ENCODE results near the gene RBM47. TPM values are rescaled to one million over a fixed set of nuclear protein-coding genes. Genes with fewer than 3 reads are reported as not detected.

Gene RBM47
- total RNA-seq, 1 donor from 2014 or later, result 105 TPM

DNA sequence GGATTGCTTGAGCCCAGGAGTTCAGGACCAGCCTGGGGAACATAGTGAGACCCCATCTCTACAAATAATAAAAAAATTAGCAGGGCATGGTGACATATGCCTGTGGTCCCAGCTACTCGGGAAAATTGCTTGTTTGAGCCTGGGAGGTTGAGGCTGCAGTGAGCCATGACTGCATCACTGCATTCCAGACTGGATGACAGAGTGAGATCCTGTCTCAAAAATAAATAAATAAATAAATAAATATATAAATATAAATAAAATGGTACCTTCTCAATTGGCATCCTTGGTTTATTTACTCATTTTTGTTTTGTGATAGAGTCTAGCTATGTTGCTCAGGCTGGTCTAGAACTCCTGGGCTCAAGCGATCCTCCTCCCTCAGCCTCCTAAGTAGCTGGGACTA, 150.3 kb downstream of the RBM47 start:
- intact Hi-C loops (cut with DNase I), result no loop called here
- Histone ChIP-seq H3K27me3 (no peaks in the 10 kb centered on the region), H3K36me3 (no peaks in the 10 kb centered on the region), H3K27ac (no peak overlapping the region), H3K4me1 (peaks cover 14% of the 10 kb centered on the region), H3K9me3 (no peaks in the 10 kb centered on the region), H3K4me3 (no peak overlapping the region)
- DNase-seq (no peak), ATAC-seq (no peak)
- TF ChIP-seq, protein P1, sequence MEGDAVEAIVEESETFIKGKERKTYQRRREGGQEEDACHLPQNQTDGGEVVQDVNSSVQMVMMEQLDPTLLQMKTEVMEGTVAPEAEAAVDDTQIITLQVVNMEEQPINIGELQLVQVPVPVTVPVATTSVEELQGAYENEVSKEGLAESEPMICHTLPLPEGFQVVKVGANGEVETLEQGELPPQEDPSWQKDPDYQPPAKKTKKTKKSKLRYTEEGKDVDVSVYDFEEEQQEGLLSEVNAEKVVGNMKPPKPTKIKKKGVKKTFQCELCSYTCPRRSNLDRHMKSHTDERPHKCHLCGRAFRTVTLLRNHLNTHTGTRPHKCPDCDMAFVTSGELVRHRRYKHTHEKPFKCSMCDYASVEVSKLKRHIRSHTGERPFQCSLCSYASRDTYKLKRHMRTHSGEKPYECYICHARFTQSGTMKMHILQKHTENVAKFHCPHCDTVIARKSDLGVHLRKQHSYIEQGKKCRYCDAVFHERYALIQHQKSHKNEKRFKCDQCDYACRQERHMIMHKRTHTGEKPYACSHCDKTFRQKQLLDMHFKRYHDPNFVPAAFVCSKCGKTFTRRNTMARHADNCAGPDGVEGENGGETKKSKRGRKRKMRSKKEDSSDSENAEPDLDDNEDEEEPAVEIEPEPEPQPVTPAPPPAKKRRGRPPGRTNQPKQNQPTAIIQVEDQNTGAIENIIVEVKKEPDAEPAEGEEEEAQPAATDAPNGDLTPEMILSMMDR (IDR thresholded peaks at IDR 0.05), result no peak

DNA sequence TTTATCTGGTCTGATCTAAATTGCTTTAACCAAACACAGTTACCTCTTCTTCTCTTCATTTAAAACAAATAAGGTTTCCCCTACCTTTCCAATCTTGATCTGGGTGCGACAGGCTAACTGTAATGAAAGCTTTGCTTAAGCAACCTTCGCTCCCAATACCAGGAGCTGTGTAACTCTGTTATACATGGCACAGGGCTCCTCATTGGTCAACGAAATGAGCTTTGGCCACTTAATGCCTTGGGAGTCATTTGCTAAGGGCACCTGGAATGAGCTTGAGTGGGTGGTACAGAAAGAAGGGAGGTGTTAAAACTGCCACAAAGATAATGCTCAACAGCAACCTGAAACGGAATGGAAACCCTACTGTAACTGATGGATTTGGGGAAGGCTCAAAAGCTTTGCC, 154.1 kb downstream of the RBM47 start:
- no peaks in the 10 kb centered on the region for H3K9me3 ChIP-seq
- no peaks in the 10 kb centered on the region for H3K36me3 ChIP-seq
- TF ChIP-seq, protein P1 (IDR thresholded peaks at IDR 0.05), result no peak
- H3K4me3 ChIP-seq, result no peak overlapping the region
- intact Hi-C loops (cut with DNase I), result no loop called here
- H3K27ac ChIP-seq, result no peak overlapping the region
- H3K27me3 ChIP-seq, result no peaks in the 10 kb centered on the region
- peaks cover 9% of the 10 kb centered on the region for H3K4me1 ChIP-seq
- DNase-seq (no peak), ATAC-seq (peak; percentile 40)

DNA sequence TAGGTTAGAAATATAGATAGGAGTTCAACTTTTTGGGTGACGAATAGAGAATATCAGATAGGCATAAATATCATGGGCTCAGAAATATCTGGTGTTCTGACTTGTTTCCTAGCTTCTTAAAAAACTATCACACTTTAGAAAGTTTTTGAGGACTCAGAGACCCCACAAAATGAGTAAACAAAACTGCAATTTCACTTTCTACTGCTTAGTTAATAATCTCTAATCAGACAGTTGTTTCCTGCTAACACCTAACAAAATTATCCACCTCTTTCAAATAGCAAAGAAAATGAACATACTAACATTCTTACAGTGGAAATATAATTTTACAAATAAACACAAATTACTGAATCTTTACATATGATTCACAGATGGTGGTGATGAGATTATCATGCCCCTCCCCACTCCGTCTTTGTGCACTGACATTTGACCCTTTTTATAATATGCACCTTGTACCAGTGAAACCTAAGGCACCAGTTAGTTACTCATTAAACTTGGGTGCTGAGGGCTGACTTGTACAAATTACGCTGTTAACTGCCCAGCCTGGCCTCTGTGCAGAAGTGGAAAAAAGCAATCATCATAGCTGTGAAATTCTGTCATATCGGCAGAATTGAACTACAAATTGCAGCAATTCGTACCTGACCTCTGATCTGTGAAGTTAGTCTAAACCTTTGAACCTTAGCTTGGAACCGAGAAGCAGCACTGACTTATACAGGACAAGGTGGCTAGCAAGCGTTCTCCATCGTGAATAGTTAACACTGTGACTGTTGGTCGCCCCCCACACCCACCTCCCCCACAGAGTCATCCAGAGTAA, 155.9 kb downstream of the RBM47 start:
- H3K27me3 ChIP-seq, result no peaks in the 10 kb centered on the region
- intact Hi-C loops (cut with DNase I), result no loop called here
- H3K4me1 ChIP-seq, result peaks cover 8% of the 10 kb centered on the region
- ATAC-seq (peak; percentile 59), DNase-seq (no peak)
- no peaks in the 10 kb centered on the region for H3K36me3 ChIP-seq
- H3K9me3 ChIP-seq, result no peaks in the 10 kb centered on the region
- TF ChIP-seq, protein P1 (IDR thresholded peaks at IDR 0.05), result no peak
- H3K27ac ChIP-seq, result no peak overlapping the region
- no peak overlapping the region for H3K4me3 ChIP-seq

DNA sequence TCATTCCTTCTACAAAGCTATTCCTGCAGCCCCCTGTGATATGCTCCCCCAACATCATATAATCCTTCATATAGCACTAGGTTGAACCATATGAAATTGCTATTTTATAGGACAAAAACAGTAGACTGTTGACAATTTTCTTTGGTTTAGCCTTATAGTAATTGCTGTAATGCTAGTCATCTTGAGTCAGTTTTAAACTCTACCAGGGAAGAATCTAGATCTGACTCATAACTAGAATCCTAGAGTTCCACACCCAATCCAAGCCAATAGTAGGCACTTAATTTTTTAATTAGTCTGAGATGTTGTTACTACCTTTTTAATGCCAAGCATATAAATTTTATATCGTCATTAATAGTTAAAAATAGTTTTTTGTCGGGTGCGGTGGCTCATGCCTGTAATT, 157.7 kb downstream of the RBM47 start:
- TF ChIP-seq, protein P1 (IDR thresholded peaks at IDR 0.05), result no peak
- H3K36me3 ChIP-seq, result no peaks in the 10 kb centered on the region
- ATAC-seq (no peak), DNase-seq (no peak)
- H3K27ac ChIP-seq, result no peak overlapping the region
- intact Hi-C loops (cut with DNase I), result no loop called here
- H3K4me3 ChIP-seq, result no peak overlapping the region
- H3K27me3 ChIP-seq, result no peaks in the 10 kb centered on the region
- peaks cover 8% of the 10 kb centered on the region for H3K4me1 ChIP-seq
- H3K9me3 ChIP-seq, result no peaks in the 10 kb centered on the region

DNA sequence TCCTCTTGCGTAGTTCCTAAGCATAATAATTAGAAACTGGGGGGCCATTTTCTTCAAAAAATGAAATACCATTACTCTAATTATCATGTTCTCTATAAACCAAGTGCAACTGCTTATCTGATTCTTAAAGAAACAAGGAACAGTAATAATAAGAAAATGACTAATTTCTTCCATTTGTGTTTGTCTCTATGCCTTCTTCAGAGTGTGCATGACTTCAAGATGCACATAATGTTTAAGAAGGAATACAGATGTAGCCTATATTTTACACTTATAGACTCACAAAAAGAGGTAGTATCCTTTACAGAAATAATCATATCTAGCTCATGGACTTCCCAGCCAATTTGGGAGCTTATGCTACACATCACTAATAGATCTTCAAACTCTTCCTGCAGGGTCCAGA, 162.9 kb downstream of the RBM47 start:
- TF ChIP-seq, protein P1 (IDR thresholded peaks at IDR 0.05), result no peak
- no peak overlapping the region for H3K4me3 ChIP-seq
- H3K4me1 ChIP-seq, result no peaks in the 10 kb centered on the region
- H3K9me3 ChIP-seq, result no peaks in the 10 kb centered on the region
- H3K27me3 ChIP-seq, result no peaks in the 10 kb centered on the region
- intact Hi-C loops (cut with DNase I), result no loop called here
- DNase-seq (no peak), ATAC-seq (no peak)
- H3K27ac ChIP-seq, result no peak overlapping the region
- H3K36me3 ChIP-seq, result peaks cover 23% of the 10 kb centered on the region

All from upper lobe of right lung (tissue), 1 donor.